IPS-18c (cell line): ENCODE measurements around the gene ATXN2.
"Not testable (repeated sequence)": the region's sequence is repeated elsewhere in the genome, so short reads cannot be mapped to it uniquely, and the experiment has no call there.

Source experiments
- H3K4me3 ChIP-seq: 2 replicates; pipeline ENCODE4 v1.7.0; 2013; ENCODE audit warnings: low read depth, mild to moderate bottlenecking, low read length, moderate library complexity; ENCODE audit not compliant: insufficient read depth
- H3K9me3 ChIP-seq: one replicate; pipeline ENCODE4 v1.6.1; 2013; ENCODE audit warnings: mild to moderate bottlenecking, low read length, moderate library complexity; ENCODE audit not compliant: control insufficient read depth, insufficient read depth

Gene ATXN2, protein sequence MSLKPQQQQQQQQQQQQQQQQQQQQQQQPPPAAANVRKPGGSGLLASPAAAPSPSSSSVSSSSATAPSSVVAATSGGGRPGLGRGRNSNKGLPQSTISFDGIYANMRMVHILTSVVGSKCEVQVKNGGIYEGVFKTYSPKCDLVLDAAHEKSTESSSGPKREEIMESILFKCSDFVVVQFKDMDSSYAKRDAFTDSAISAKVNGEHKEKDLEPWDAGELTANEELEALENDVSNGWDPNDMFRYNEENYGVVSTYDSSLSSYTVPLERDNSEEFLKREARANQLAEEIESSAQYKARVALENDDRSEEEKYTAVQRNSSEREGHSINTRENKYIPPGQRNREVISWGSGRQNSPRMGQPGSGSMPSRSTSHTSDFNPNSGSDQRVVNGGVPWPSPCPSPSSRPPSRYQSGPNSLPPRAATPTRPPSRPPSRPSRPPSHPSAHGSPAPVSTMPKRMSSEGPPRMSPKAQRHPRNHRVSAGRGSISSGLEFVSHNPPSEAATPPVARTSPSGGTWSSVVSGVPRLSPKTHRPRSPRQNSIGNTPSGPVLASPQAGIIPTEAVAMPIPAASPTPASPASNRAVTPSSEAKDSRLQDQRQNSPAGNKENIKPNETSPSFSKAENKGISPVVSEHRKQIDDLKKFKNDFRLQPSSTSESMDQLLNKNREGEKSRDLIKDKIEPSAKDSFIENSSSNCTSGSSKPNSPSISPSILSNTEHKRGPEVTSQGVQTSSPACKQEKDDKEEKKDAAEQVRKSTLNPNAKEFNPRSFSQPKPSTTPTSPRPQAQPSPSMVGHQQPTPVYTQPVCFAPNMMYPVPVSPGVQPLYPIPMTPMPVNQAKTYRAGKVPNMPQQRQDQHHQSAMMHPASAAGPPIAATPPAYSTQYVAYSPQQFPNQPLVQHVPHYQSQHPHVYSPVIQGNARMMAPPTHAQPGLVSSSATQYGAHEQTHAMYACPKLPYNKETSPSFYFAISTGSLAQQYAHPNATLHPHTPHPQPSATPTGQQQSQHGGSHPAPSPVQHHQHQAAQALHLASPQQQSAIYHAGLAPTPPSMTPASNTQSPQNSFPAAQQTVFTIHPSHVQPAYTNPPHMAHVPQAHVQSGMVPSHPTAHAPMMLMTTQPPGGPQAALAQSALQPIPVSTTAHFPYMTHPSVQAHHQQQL

DNA sequence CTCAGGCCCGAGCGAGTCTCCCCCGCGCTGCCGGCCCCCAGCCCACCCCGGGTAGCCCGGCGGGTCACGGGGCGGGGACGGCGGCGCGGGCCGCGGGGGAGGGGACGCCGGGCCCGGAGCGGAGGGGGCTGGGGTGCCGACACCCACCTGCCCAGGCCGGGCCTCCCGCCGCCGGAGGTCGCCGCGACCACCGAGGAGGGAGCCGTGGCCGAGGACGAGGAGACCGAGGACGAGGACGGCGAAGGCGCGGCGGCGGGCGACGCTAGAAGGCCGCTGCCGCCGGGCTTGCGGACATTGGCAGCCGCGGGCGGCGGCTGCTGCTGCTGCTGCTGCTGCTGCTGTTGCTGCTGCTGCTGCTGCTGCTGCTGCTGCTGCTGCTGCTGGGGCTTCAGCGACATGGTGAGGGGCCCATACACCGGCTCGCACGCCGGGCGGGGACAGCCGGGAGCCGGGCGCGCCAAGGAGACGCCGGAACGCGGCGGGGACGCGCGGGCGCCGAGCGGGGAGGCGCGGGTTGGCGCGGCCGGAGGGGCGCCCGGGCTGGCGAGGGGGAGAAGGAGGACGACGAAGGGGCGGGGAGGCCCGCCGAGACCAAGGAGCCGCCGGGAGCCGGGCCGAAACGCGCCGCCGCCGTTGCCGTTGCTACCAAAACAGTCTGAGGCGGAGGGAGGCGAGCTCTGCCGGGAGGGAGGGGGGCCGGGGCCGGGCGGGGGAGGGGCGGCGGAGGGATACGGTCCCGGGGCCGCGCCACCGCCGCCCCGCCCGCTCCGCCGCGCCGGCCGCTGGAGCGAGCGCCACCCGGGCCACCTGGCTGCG is at the start of gene ATXN2:
Gene ATXN2, minus strand, starts transcription at position 679 of the 816 bp plus-strand sequence. Its CDS starts 281 bp downstream, at position 398.
- H3K9me3 ChIP-seq, result no peaks in the 10 kb centered on the region
- H3K4me3 ChIP-seq, result peak within 1 kb of the TSS; percentile 97

DNA sequence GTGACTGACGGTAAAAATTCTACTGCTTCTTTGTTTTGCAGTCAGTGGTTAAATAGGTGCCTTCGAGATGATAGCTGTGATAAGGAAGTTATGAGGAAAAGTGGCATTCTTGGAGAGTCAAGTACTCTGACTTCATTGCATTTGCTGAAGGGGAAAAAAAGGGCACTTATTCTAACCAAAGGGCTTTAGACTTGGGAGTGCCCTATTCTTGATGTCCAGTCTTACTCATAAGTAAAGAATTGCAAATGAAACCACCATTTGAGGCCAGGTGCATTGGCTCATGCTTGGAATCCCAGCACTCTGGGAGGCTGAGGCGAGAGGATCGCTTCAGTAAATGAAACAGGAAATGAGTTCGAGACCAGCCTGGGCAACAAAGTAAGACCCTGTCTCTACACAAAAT is 46.3 kb upstream of the ATXN2 start:
- Histone ChIP-seq H3K4me3 (no peak overlapping the region), H3K9me3 (no peaks in the 10 kb centered on the region)

- no peaks in the 10 kb centered on the region for H3K9me3 ChIP-seq
- H3K4me3 ChIP-seq, result no peak overlapping the region
Measured at GRCh38 chr12:111643427-111643826, 44.3 kb upstream of the ATXN2 start.

- H3K4me3 ChIP-seq, result no peak overlapping the region
- no peaks in the 10 kb centered on the region for H3K9me3 ChIP-seq
Measured at GRCh38 chr12:111642681-111643426, 43.7 kb upstream of the ATXN2 start.

- no peaks in the 10 kb centered on the region for H3K9me3 ChIP-seq
Measured at GRCh38 chr12:111640506-111640905, 41.4 kb upstream of the ATXN2 start.

GRCh38 chr12:111638556-111638955 is 39.4 kb upstream of the ATXN2 start:
- Histone ChIP-seq H3K4me3 (no peak overlapping the region), H3K9me3 (no peaks in the 10 kb centered on the region)

More at GRCh38 chr12:111640506-111640905, 41.4 kb upstream of the ATXN2 start:
- no peak overlapping the region for H3K4me3 ChIP-seq

DNA sequence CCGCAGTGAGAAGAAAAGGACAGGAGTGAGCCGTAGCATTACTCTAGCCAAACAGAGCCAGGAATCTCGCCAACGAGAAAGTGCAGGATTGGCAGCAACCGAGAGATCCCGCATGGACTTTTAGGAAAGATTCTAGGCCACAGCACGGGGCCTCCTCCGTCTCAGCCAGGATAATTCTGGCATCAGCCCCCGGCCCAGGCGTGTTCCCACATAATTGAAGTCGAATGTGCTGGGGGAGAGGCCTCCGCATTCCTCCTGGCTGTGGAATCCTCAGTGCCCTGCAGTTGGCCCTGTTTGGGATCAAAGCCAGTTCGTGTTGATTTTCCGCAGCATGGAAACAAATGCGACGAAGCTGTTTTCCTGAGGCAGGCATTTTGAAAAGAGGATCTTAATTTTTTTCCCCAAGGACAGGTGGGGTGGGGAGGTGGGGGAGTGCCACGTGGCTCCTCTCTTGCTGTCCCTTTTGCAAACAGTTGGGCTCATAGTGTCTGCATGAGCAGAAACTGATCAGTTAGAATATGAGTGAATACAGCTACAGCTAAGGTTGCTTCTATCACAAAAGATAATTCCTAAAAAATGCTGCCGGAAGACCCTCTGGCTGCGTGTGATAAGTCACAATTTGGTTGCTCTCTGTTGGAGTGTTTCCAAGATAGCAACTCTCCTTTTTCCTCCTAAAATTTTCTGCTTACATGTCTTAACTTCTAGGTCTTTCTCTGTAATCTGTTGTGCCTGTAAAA is 37.3 kb upstream of the ATXN2 start:
- H3K9me3 ChIP-seq, result no peaks in the 10 kb centered on the region
- H3K4me3 ChIP-seq, result no peak overlapping the region

DNA sequence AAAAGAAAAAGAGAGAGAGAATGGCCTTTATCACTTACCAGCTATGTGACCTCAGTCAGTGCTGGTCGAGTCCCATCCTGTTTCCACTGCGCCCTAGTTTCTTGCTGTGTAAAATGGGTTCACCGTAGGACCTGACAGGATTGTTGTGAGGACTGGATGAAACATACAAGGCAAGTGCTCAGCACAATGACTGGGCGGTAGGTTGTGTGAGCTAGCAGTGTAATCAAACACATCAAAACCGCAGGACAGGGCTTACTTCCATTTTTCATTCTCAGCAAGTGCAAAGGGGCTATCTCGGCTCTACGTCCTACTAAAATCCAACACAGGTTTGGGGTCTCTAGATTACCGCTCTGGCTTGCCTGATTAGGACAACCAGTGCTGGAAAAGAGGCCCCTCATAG is 36.4 kb upstream of the ATXN2 start:
- H3K4me3 ChIP-seq, result no peak overlapping the region
- no peaks in the 10 kb centered on the region for H3K9me3 ChIP-seq

- Histone ChIP-seq H3K9me3 (no peaks in the 10 kb centered on the region), H3K4me3 (no peak overlapping the region)
Measured at GRCh38 chr12:111628505-111629260, 29.6 kb upstream of the ATXN2 start.

DNA sequence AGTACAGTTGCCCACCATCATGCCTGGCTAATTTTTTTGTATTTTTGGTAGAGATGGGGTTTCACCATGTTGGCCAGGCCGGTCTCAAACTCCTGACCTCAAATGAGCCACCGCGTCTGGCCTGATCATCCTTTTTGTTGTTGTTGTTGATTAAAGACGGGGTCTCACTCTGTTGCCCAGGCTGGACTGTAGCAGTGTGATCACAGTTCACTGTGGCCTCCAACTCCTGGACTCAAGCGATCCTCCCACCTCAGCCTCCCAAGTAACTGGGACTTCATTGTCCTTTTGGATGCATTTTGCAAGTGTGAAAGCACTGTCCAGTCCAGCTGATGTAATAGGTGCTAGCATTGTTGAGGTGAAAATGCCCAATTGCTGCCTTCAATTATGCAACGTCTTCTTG is 27.1 kb upstream of the ATXN2 start:
- Histone ChIP-seq H3K9me3 (no peaks in the 10 kb centered on the region), H3K4me3 (no peak overlapping the region)

- Histone ChIP-seq H3K9me3 (no peaks in the 10 kb centered on the region), H3K4me3 (no peak overlapping the region)
Measured at GRCh38 chr12:111624540-111624939, 25.4 kb upstream of the ATXN2 start.

DNA sequence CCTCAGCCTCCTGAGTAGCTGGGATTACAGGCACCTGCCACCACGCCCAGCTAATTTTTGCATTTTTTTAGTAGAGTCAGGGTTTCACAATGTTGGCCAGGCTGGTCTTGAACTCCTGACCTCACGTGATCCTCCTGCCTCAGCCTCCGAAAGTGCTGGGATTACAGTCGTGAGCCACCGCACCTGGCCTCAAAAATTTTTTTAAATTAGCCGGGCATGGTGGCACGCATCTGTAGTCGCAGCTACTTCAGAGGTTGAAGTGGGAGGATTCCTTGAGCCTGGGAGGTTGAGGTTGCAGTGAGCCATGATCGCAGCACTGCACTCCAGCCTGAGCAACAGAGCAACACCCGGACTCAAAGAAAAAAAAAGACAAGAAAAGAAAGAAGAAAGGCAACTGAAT is 18.7 kb upstream of the ATXN2 start:
- not testable (repeated sequence) for H3K4me3 ChIP-seq, H3K9me3 ChIP-seq

GRCh38 chr12:111616177-111616623 is 17.1 kb upstream of the ATXN2 start:
- no peak overlapping the region for H3K4me3 ChIP-seq
- H3K9me3 ChIP-seq, result no peaks in the 10 kb centered on the region

DNA sequence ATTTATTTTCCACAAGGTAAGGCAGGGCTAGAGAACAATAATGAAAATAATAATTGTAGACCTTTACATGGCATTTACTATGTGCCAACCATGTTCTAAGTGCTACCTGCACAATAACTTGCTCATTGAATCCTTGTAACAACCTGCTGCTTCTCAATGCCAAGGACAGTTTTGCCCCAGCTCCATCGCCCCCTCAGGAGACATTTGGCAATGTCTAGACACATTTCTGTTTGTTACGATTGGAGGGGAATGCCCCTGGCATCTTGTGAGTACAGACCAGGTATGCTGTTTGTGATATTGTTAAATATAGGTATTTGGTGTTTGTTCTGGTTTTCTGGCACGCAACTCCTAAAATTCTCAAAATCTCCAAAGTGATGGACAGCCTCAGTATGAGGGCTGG is 8.1 kb upstream of the ATXN2 start:
- Histone ChIP-seq H3K4me3 (no peak overlapping the region), H3K9me3 (no peaks in the 10 kb centered on the region)

- no peak overlapping the region for H3K4me3 ChIP-seq
- H3K9me3 ChIP-seq, result no peaks in the 10 kb centered on the region
Measured at GRCh38 chr12:111606767-111607230, 7.7 kb upstream of the ATXN2 start.
